NCI-H146 treated with DMSO at 0.1 percent for 48 hours (cell line): ENCODE data around the gene FMR1NB.

Experiments
- DNase-seq: peaks from one replicate; lab custom pipeline; 2025; ENCODE audit not compliant: unreplicated experiment; lab: John Stamatoyannopoulos, UW

FMR1NB gene

DNA sequence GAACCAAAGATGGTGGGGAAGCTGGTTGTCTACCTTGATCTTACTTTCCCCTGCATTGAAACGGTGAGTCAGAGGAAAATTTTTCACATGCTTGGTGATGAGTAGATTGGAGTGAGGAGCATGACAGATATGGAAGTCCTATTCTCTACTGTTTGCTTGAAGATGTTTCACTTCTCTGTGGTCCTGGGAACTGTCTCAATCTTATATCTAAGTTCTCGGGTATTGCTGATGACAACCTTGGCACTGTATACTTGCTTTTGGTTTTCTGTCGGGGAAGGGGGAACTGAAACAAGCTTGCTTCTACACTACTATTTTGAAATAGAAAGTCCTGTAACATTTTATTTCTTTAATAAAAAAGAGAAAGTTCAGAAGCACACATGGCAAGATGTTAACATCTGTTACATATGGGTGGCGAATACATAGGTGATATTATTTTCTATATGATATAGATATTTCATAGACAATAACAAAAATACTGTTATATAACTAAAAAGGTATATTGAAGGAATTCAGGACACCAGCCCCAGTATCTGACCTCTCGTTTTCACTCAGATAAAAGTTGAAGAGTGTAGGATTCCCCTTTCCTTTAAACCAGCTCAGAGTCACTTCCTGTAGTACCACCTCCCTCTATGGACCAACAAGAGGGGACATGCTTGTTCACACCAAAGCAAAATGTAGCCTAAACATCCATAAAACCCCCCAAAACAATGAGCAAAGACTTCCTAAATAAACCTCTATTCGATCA is 88.8 kb downstream of the FMR1NB start:
- DNase-seq = no peak

DNA sequence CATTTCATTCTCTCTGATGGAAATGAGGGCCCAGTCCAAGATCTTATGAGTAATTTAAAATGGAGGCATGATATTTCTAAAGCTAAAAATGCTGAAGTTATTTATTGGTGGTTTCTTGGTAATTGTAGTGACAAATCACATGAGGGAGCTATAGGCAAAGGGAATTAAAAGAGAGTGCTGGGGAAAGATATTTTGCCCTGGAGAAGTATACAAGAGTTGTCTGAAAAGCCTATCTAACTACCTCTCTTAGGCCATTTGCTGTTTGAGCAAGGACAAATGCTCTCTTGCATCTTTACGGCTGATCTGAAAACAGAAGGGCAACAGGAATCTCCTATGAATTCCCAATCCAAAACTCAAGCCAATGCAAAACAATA is 89.4 kb downstream of the FMR1NB start:
- no peak for DNase-seq
